GM23338 (cell line): ENCODE data around the gene DLL1.

Experiments
- CTCF ChIP-seq, 2 experiments: fragments of 200-600 bp in 1 of 2; sonication (generic) in 1 of 2; conservative IDR thresholded peaks; 2 replicates each; pipeline versions ENCODE4 v1.5.1 to v1.6.1; 2016 to 2017; ENCODE audit warnings: antibody characterized with exemption in 2 of 2, low read depth in 2 of 2, mild to moderate bottlenecking in 2 of 2, moderate library complexity in 1 of 2
- EZH2 ChIP-seq: fragments of 200-600 bp; sonication (generic); IDR thresholded peaks from one replicate; pipeline ENCODE4 v1.8.0; 2017; ENCODE audit warnings: antibody characterized with exemption, mild to moderate bottlenecking, low read depth; ENCODE audit not compliant: unreplicated experiment
- EZH2phosphoT487 ChIP-seq: fragments of 200-600 bp; sonication (generic); IDR thresholded peaks from one replicate; pipeline ENCODE4 v1.8.1; 2018; ENCODE audit warnings: antibody characterized with exemption; ENCODE audit not compliant: unreplicated experiment
- JUNB ChIP-seq: IDR thresholded peaks from one replicate; pipeline ENCODE4 v1.6.1; 2016; ENCODE audit warnings: antibody characterized with exemption; ENCODE audit not compliant: unreplicated experiment
- NANOG ChIP-seq: IDR thresholded peaks from 2 replicates; pipeline ENCODE4 v1.6.1; 2016; ENCODE audit warnings: antibody characterized with exemption, borderline replicate concordance
- POLR2AphosphoS5 ChIP-seq: IDR thresholded peaks from 2 replicates; pipeline ENCODE4 v1.6.1; 2016; ENCODE audit warnings: antibody characterized with exemption, low read depth
- TF ChIP-seq, protein P1 (sequence below): fragments of 250-450 bp; sonication (Bioruptor Pico); IDR thresholded peaks from 2 replicates; pipeline ENCODE4 v1.5.0; 2020; ENCODE audit warnings: mild to moderate bottlenecking, moderate library complexity

- TF ChIP-seq CTCF (conservative IDR thresholded peaks at IDR 0.05; ENCODE audit: low read depth in 2 of 2), result no peak
- TF ChIP-seq EZH2, result no peak
- TF ChIP-seq POLR2AphosphoS5, result no peak
- no peak for TF ChIP-seq EZH2phosphoT487
- no peak for TF ChIP-seq JUNB
- TF ChIP-seq NANOG, result no peak
- TF ChIP-seq, protein P1, sequence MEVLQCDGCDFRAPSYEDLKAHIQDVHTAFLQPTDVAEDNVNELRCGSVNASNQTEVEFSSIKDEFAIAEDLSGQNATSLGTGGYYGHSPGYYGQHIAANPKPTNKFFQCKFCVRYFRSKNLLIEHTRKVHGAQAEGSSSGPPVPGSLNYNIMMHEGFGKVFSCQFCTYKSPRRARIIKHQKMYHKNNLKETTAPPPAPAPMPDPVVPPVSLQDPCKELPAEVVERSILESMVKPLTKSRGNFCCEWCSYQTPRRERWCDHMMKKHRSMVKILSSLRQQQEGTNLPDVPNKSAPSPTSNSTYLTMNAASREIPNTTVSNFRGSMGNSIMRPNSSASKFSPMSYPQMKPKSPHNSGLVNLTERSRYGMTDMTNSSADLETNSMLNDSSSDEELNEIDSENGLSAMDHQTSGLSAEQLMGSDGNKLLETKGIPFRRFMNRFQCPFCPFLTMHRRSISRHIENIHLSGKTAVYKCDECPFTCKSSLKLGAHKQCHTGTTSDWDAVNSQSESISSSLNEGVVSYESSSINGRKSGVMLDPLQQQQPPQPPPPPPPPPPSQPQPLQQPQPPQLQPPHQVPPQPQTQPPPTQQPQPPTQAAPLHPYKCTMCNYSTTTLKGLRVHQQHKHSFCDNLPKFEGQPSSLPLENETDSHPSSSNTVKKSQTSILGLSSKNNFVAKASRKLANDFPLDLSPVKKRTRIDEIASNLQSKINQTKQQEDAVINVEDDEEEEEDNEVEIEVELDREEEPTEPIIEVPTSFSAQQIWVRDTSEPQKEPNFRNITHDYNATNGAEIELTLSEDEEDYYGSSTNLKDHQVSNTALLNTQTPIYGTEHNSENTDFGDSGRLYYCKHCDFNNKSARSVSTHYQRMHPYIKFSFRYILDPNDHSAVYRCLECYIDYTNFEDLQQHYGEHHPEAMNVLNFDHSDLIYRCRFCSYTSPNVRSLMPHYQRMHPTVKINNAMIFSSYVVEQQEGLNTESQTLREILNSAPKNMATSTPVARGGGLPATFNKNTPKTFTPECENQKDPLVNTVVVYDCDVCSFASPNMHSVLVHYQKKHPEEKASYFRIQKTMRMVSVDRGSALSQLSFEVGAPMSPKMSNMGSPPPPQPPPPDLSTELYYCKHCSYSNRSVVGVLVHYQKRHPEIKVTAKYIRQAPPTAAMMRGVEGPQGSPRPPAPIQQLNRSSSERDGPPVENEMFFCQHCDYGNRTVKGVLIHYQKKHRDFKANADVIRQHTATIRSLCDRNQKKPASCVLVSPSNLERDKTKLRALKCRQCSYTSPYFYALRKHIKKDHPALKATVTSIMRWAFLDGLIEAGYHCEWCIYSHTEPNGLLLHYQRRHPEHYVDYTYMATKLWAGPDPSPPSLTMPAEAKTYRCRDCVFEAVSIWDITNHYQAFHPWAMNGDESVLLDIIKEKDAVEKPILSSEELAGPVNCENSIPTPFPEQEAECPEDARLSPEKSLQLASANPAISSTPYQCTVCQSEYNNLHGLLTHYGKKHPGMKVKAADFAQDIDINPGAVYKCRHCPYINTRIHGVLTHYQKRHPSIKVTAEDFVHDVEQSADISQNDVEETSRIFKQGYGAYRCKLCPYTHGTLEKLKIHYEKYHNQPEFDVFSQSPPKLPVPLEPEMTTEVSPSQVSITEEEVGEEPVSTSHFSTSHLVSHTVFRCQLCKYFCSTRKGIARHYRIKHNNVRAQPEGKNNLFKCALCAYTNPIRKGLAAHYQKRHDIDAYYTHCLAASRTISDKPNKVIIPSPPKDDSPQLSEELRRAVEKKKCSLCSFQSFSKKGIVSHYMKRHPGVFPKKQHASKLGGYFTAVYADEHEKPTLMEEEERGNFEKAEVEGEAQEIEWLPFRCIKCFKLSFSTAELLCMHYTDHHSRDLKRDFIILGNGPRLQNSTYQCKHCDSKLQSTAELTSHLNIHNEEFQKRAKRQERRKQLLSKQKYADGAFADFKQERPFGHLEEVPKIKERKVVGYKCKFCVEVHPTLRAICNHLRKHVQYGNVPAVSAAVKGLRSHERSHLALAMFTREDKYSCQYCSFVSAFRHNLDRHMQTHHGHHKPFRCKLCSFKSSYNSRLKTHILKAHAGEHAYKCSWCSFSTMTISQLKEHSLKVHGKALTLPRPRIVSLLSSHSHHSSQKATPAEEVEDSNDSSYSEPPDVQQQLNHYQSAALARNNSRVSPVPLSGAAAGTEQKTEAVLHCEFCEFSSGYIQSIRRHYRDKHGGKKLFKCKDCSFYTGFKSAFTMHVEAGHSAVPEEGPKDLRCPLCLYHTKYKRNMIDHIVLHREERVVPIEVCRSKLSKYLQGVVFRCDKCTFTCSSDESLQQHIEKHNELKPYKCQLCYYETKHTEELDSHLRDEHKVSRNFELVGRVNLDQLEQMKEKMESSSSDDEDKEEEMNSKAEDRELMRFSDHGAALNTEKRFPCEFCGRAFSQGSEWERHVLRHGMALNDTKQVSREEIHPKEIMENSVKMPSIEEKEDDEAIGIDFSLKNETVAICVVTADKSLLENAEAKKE (CRISPR knock-in tag), result no peak
Measured at GRCh38 chr6:170253910-170254269, 37.0 kb downstream of the DLL1 start.
